ENCODE measurements around the gene THOC7. TPM values are rescaled to one million over a fixed set of nuclear protein-coding genes. Genes with fewer than 3 reads are reported as not detected.

Gene THOC7
- total RNA-seq, 1 experiment from 2014 or later: 96.2 TPM

GRCh38 chr3:63818282-63819150 is 45.1 kb downstream of the THOC7 start:
- no peak overlapping the region for H3K9ac ChIP-seq (ENCODE audit: low read length)
- no peaks in the 10 kb centered on the region for H3K36me3 ChIP-seq (ENCODE audit: insufficient read depth, low read length)
- H3K79me2 ChIP-seq (ENCODE audit: low read length): no peaks in the 10 kb centered on the region
- no peak overlapping the region for H3K4me3 ChIP-seq (ENCODE audit: low read length)
- H4K20me1 ChIP-seq (ENCODE audit: insufficient read depth, low read depth, low read length): no peaks in the 10 kb centered on the region
- H3K9me2 ChIP-seq (replicated peaks; ENCODE audit: insufficient read depth, low read length): no peaks in the 10 kb centered on the region
- H3K27me3 ChIP-seq (ENCODE audit: low read length): no peaks in the 10 kb centered on the region
- no peak overlapping the region for H2AFZ ChIP-seq (ENCODE audit: low read length)
- H3K27ac ChIP-seq (ENCODE audit: low read length): no peak overlapping the region
- H3K9me3 ChIP-seq (ENCODE audit: low read length): no peaks in the 10 kb centered on the region
- peak; percentile 81 for DNase-seq
- no peak overlapping the region for H3K4me2 ChIP-seq (ENCODE audit: low read depth, low read length, poor library complexity, severe bottlenecking)
- H3K4me1 ChIP-seq (ENCODE audit: low read length): no peaks in the 10 kb centered on the region

DNA sequence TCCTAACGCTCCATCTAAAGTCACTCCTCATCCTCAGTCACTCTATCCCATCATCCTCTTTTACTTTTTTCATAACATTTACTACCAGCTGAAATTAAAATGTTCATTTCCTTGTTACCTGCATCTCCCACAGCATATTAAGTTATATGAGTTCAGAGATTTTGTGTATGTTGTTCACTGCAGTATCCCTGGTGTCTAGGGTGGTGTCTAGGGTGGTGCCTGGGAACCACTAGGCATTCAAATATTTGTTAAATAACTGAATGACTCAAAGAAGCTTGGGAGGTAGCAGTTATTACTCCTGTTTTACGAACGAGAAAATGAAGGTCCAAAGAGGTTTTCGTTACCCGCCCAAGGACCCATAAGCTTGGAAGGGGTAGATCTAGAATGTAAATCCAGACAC is 46.4 kb downstream of the THOC7 start:
- no peaks in the 10 kb centered on the region for H3K9me3 ChIP-seq (ENCODE audit: low read length)
- H4K20me1 ChIP-seq (ENCODE audit: insufficient read depth, low read depth, low read length): no peaks in the 10 kb centered on the region
- no peak overlapping the region for H3K4me2 ChIP-seq (ENCODE audit: low read depth, low read length, poor library complexity, severe bottlenecking)
- H3K4me1 ChIP-seq (ENCODE audit: low read length): no peaks in the 10 kb centered on the region
- DNase-seq: no peak
- H3K27me3 ChIP-seq (ENCODE audit: low read length): no peaks in the 10 kb centered on the region
- H3K79me2 ChIP-seq (ENCODE audit: low read length): no peaks in the 10 kb centered on the region
- H3K36me3 ChIP-seq (ENCODE audit: insufficient read depth, low read length): no peaks in the 10 kb centered on the region
- no peak overlapping the region for H3K4me3 ChIP-seq (ENCODE audit: low read length)
- H3K27ac ChIP-seq (ENCODE audit: low read length): no peak overlapping the region
- no peak overlapping the region for H3K9ac ChIP-seq (ENCODE audit: low read length)
- no peak overlapping the region for H2AFZ ChIP-seq (ENCODE audit: low read length)
- H3K9me2 ChIP-seq (replicated peaks; ENCODE audit: insufficient read depth, low read length): no peaks in the 10 kb centered on the region

- no peak for DNase-seq
- no peak overlapping the region for H3K4me3 ChIP-seq (ENCODE audit: low read length)
These were observed 49.4 kb downstream of the THOC7 start for GRCh38 chr3:63814237-63814636.

DNA sequence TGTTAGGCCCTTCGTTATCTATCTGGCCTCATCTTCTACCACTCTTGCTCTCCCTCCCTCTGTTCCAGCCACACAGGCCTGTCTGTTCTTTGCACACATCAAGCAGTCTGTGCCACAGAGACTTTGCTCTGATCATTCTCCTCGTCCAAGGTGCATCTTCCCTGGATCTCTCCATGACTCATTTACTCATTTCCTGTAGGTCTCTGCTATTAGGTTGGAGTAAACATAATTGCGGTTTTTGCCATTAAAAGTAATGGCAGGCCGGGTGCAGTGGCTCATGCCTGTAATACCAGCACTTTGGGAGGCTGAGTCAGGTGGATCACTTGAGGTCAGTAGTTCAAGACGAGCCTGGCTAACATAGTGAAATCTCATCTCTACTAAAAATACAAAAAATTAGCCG is 54.0 kb downstream of the THOC7 start:
- H3K79me2 ChIP-seq (ENCODE audit: low read length): no peaks in the 10 kb centered on the region
- H3K4me1 ChIP-seq (ENCODE audit: low read length): no peaks in the 10 kb centered on the region
- H3K4me3 ChIP-seq (ENCODE audit: low read length): no peak overlapping the region
- no peak overlapping the region for H3K4me2 ChIP-seq (ENCODE audit: low read depth, low read length, poor library complexity, severe bottlenecking)
- H4K20me1 ChIP-seq (ENCODE audit: insufficient read depth, low read depth, low read length): no peaks in the 10 kb centered on the region
- DNase-seq: no peak
- H3K27me3 ChIP-seq (ENCODE audit: low read length): no peaks in the 10 kb centered on the region
- H3K9ac ChIP-seq (ENCODE audit: low read length): no peak overlapping the region
- no peaks in the 10 kb centered on the region for H3K9me2 ChIP-seq (replicated peaks; ENCODE audit: insufficient read depth, low read length)
- H3K27ac ChIP-seq (ENCODE audit: low read length): no peak overlapping the region
- H2AFZ ChIP-seq (ENCODE audit: low read length): no peak overlapping the region
- no peaks in the 10 kb centered on the region for H3K9me3 ChIP-seq (ENCODE audit: low read length)
- no peaks in the 10 kb centered on the region for H3K36me3 ChIP-seq (ENCODE audit: insufficient read depth, low read length)

More at GRCh38 chr3:63814237-63814636, 49.4 kb downstream of the THOC7 start:
- Histone ChIP-seq H3K9me3 (ENCODE audit: low read length) (no peaks in the 10 kb centered on the region), H3K4me1 (ENCODE audit: low read length) (no peaks in the 10 kb centered on the region), H3K79me2 (ENCODE audit: low read length) (no peaks in the 10 kb centered on the region), H3K27me3 (ENCODE audit: low read length) (no peaks in the 10 kb centered on the region), H3K9ac (ENCODE audit: low read length) (no peak overlapping the region), H3K9me2 (replicated peaks; ENCODE audit: insufficient read depth, low read length) (no peaks in the 10 kb centered on the region), H3K27ac (ENCODE audit: low read length) (no peak overlapping the region), H2AFZ (ENCODE audit: low read length) (no peak overlapping the region), H3K4me2 (ENCODE audit: low read depth, low read length, poor library complexity, severe bottlenecking) (no peak overlapping the region), H4K20me1 (ENCODE audit: insufficient read depth, low read depth, low read length) (no peaks in the 10 kb centered on the region), H3K36me3 (ENCODE audit: insufficient read depth, low read length) (no peaks in the 10 kb centered on the region)

GRCh38 chr3:63808633-63809032 is 55.0 kb downstream of the THOC7 start:
- Histone ChIP-seq H3K4me3 (ENCODE audit: low read length) (no peak overlapping the region), H3K27me3 (ENCODE audit: low read length) (no peaks in the 10 kb centered on the region), H3K9me2 (replicated peaks; ENCODE audit: insufficient read depth, low read length) (no peaks in the 10 kb centered on the region), H3K4me1 (ENCODE audit: low read length) (no peaks in the 10 kb centered on the region), H4K20me1 (ENCODE audit: insufficient read depth, low read depth, low read length) (no peaks in the 10 kb centered on the region), H3K4me2 (ENCODE audit: low read depth, low read length, poor library complexity, severe bottlenecking) (no peak overlapping the region), H3K9ac (ENCODE audit: low read length) (no peak overlapping the region), H3K27ac (ENCODE audit: low read length) (no peak overlapping the region), H3K36me3 (ENCODE audit: insufficient read depth, low read length) (no peaks in the 10 kb centered on the region), H3K79me2 (ENCODE audit: low read length) (no peaks in the 10 kb centered on the region), H3K9me3 (ENCODE audit: low read length) (no peaks in the 10 kb centered on the region), H2AFZ (ENCODE audit: low read length) (no peak overlapping the region)
- no peak for DNase-seq

DNA sequence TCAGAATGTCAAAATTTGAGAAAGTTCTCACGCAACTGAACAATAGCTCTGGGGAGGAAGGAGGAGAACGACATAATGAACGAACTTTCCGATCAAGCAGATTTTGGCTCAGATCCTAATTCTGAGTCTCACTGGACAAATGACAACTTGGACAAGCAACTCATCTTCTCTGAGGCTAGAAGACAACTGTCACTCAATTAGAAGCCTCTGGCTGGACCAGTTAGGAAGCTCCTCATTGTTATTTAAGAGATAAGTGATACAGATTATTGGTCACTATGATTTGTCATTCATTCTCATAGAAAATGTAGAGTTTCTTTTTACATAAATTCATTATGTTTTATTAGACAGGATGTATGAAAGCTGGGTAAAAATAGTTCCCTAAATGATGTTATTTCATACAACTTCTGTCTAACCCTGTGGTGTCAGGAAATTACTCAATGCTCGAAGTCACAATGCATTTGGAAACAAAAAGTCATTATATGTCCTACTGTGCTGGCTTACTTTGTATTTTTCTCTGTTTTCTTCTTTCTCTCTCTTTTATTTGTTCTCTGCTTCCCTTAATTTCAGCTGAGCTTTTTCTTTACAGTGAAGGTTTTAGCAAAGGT is 55.5 kb downstream of the THOC7 start:
- no peak overlapping the region for H3K27ac ChIP-seq (ENCODE audit: low read length)
- H3K9ac ChIP-seq (ENCODE audit: low read length): no peak overlapping the region
- H2AFZ ChIP-seq (ENCODE audit: low read length): no peak overlapping the region
- H4K20me1 ChIP-seq (ENCODE audit: insufficient read depth, low read depth, low read length): no peaks in the 10 kb centered on the region
- H3K9me2 ChIP-seq (replicated peaks; ENCODE audit: insufficient read depth, low read length): no peaks in the 10 kb centered on the region
- no peak overlapping the region for H3K4me3 ChIP-seq (ENCODE audit: low read length)
- H3K36me3 ChIP-seq (ENCODE audit: insufficient read depth, low read length): no peaks in the 10 kb centered on the region
- no peaks in the 10 kb centered on the region for H3K27me3 ChIP-seq (ENCODE audit: low read length)
- no peaks in the 10 kb centered on the region for H3K9me3 ChIP-seq (ENCODE audit: low read length)
- DNase-seq: no peak
- no peaks in the 10 kb centered on the region for H3K79me2 ChIP-seq (ENCODE audit: low read length)
- H3K4me2 ChIP-seq (ENCODE audit: low read depth, low read length, poor library complexity, severe bottlenecking): no peak overlapping the region
- H3K4me1 ChIP-seq (ENCODE audit: low read length): no peaks in the 10 kb centered on the region

DNA sequence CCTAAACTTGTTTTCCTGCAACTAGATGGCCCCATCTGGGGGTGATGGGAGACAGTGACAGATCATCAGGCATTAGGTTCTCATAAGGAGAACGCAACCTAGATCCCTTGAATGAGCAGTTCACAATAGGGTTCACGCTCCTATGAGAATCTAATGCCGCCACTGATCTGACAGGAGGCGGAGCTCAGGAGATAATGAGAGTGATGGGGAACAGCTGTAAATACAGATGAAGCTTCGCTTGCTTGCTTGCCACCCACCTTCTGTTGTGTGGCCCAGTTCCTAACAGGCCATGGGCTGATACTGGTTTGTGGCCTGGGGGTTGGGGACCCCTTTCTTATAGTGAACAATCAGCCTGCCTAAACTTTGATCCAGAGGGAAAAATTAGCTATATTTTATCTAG is 59.7 kb downstream of the THOC7 start:
- Histone ChIP-seq H3K36me3 (ENCODE audit: insufficient read depth, low read length) (no peaks in the 10 kb centered on the region), H3K27me3 (ENCODE audit: low read length) (no peaks in the 10 kb centered on the region), H3K4me2 (ENCODE audit: low read depth, low read length, poor library complexity, severe bottlenecking) (no peak overlapping the region), H3K79me2 (ENCODE audit: low read length) (no peaks in the 10 kb centered on the region), H3K9ac (ENCODE audit: low read length) (no peak overlapping the region), H3K9me2 (replicated peaks; ENCODE audit: insufficient read depth, low read length) (no peaks in the 10 kb centered on the region), H3K27ac (ENCODE audit: low read length) (no peak overlapping the region), H3K4me1 (ENCODE audit: low read length) (no peaks in the 10 kb centered on the region), H3K4me3 (ENCODE audit: low read length) (no peak overlapping the region), H4K20me1 (ENCODE audit: insufficient read depth, low read depth, low read length) (no peaks in the 10 kb centered on the region), H3K9me3 (ENCODE audit: low read length) (no peaks in the 10 kb centered on the region), H2AFZ (ENCODE audit: low read length) (no peak overlapping the region)
- no peak for DNase-seq

DNA sequence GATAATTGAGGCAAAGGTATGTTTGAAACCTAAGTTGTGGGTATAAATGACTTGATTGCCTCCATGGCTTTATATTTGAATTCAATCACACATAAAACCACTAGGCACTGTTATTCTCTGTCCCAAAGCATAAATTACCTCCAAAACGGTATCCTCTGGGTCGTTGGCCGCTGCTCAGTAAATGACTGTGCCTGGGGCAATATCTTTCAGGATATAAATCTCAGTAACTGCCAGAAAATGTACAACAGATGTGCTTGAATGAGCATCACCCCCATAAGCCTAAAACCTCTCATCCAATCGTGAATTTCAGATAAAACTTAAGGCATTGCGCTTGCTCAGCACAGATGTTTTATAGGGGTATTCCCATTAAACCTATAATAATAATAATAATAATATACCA is 63.5 kb downstream of the THOC7 start:
- H3K4me1 ChIP-seq (ENCODE audit: low read length): peaks cover 3% of the 10 kb centered on the region; the same call in 1 of the 2 replicates
- H2AFZ ChIP-seq (ENCODE audit: low read length): no peak overlapping the region
- no peak overlapping the region for H3K4me2 ChIP-seq (ENCODE audit: low read depth, low read length, poor library complexity, severe bottlenecking)
- no peaks in the 10 kb centered on the region for H3K36me3 ChIP-seq (ENCODE audit: insufficient read depth, low read length)
- H4K20me1 ChIP-seq (ENCODE audit: insufficient read depth, low read depth, low read length): no peaks in the 10 kb centered on the region
- no peak overlapping the region for H3K9ac ChIP-seq (ENCODE audit: low read length)
- H3K27me3 ChIP-seq (ENCODE audit: low read length): no peaks in the 10 kb centered on the region
- no peaks in the 10 kb centered on the region for H3K9me3 ChIP-seq (ENCODE audit: low read length)
- no peaks in the 10 kb centered on the region for H3K9me2 ChIP-seq (replicated peaks; ENCODE audit: insufficient read depth, low read length)
- H3K79me2 ChIP-seq (ENCODE audit: low read length): no peaks in the 10 kb centered on the region
- H3K4me3 ChIP-seq (ENCODE audit: low read length): no peak overlapping the region
- DNase-seq: no peak
- no peak overlapping the region for H3K27ac ChIP-seq (ENCODE audit: low read length)

Data from Karpas-422 (cell line).